ENCODE results near the gene IBTK.
"Not testable (repeated sequence)": the region's sequence is repeated elsewhere in the genome, so short reads cannot be mapped to it uniquely, and the experiment has no call there.

IBTK gene

GRCh38 chr6:82260997-82261732 is 13.6 kb upstream of the IBTK start:
- TF ChIP-seq, protein P1, sequence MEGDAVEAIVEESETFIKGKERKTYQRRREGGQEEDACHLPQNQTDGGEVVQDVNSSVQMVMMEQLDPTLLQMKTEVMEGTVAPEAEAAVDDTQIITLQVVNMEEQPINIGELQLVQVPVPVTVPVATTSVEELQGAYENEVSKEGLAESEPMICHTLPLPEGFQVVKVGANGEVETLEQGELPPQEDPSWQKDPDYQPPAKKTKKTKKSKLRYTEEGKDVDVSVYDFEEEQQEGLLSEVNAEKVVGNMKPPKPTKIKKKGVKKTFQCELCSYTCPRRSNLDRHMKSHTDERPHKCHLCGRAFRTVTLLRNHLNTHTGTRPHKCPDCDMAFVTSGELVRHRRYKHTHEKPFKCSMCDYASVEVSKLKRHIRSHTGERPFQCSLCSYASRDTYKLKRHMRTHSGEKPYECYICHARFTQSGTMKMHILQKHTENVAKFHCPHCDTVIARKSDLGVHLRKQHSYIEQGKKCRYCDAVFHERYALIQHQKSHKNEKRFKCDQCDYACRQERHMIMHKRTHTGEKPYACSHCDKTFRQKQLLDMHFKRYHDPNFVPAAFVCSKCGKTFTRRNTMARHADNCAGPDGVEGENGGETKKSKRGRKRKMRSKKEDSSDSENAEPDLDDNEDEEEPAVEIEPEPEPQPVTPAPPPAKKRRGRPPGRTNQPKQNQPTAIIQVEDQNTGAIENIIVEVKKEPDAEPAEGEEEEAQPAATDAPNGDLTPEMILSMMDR (IDR thresholded peaks at IDR 0.05; ENCODE audit: low read depth, low read length, missing control alignments) = no peak
- no peak for DNase-seq
- Histone ChIP-seq H3K27ac (no peak overlapping the region), H3K4me3 (ENCODE audit: low read depth, low read length) (no peak overlapping the region), H3K36me3 (replicated peaks) (no peaks in the 10 kb centered on the region), H3K27me3 (replicated peaks) (no peaks in the 10 kb centered on the region)
- in situ Hi-C loops (cut with HindIII; ENCODE audit: low pct_ligation_motif_present, low sequenced_read_pairs) = no loop called here

GRCh38 chr6:82259389-82259788 is 11.8 kb upstream of the IBTK start:
- DNase-seq = no peak
- Histone ChIP-seq H3K36me3 (replicated peaks) (no peaks in the 10 kb centered on the region), H3K27me3 (replicated peaks) (no peaks in the 10 kb centered on the region), H3K4me3 (ENCODE audit: low read depth, low read length) (no peak overlapping the region), H3K27ac (no peak overlapping the region)
- in situ Hi-C loops (cut with HindIII; ENCODE audit: low pct_ligation_motif_present, low sequenced_read_pairs) = no loop called here
- TF ChIP-seq, protein P1 (IDR thresholded peaks at IDR 0.05; ENCODE audit: low read depth, low read length, missing control alignments) = no peak

DNA sequence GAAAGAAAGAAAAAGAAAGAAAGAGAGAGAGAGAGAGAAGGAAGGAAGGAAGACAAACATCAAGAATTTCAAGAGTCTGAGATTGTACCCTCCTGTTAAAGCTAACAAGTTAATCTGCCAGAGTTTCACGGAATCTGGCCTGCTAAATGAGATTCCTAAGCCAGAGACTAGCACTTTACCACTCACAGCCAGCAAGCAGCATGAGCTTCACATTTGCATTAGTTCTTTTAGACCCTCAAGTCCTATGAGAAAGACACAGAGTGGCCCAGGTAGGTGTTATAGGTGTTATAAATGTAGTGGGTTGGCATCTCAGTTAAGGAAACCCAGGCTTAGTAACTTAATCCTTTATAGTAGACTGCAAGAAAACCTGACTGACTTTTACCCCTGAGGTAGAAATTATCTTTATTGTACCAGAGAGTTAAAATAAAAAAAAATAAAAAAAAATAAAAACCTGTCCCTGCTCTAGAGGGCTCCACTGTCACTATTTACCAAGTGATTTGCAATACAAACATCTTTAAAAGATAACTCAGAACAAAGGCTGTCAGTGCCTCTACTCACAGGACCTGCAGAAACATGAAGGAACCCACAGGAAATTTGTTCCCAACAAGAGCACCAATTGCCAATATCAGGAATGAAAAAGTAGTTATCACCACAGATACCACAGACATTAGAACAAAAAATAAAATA is 9.7 kb upstream of the IBTK start:
- H3K27me3 ChIP-seq (replicated peaks) = no peaks in the 10 kb centered on the region
- no peak overlapping the region for H3K4me3 ChIP-seq (ENCODE audit: low read depth, low read length)
- in situ Hi-C loops (cut with HindIII; ENCODE audit: low pct_ligation_motif_present, low sequenced_read_pairs) = no loop called here
- no peak overlapping the region for H3K27ac ChIP-seq
- TF ChIP-seq, protein P1 (IDR thresholded peaks at IDR 0.05; ENCODE audit: low read depth, low read length, missing control alignments) = no peak
- no peak for DNase-seq
- H3K36me3 ChIP-seq (replicated peaks) = no peaks in the 10 kb centered on the region

GRCh38 chr6:82254722-82255121 is 7.2 kb upstream of the IBTK start:
- H3K4me3 ChIP-seq (ENCODE audit: low read depth, low read length); in situ Hi-C loops (cut with HindIII; ENCODE audit: low pct_ligation_motif_present, low sequenced_read_pairs); H3K27me3 ChIP-seq (replicated peaks); H3K27ac ChIP-seq; H3K36me3 ChIP-seq (replicated peaks); DNase-seq: not testable (repeated sequence)

GRCh38 chr6:82251942-82252341 is 4.4 kb upstream of the IBTK start:
- Histone ChIP-seq H3K4me3 (ENCODE audit: low read depth, low read length) (no peak overlapping the region), H3K27me3 (replicated peaks) (no peaks in the 10 kb centered on the region), H3K27ac (no peak overlapping the region), H3K36me3 (replicated peaks) (no peaks in the 10 kb centered on the region)
- in situ Hi-C loops (cut with HindIII; ENCODE audit: low pct_ligation_motif_present, low sequenced_read_pairs) = no loop called here
- TF ChIP-seq, protein P1 (IDR thresholded peaks at IDR 0.05; ENCODE audit: low read depth, low read length, missing control alignments) = peak; percentile 37
- DNase-seq = peak; percentile 39

- H3K27me3 ChIP-seq (replicated peaks) = no peaks in the 10 kb centered on the region
- no peak overlapping the region for H3K4me3 ChIP-seq (ENCODE audit: low read depth, low read length)
- no peaks in the 10 kb centered on the region for H3K36me3 ChIP-seq (replicated peaks)
- peak; percentile 51 for DNase-seq
- in situ Hi-C loops (cut with HindIII; ENCODE audit: low pct_ligation_motif_present, low sequenced_read_pairs) = no loop called here
- TF ChIP-seq, protein P1 (IDR thresholded peaks at IDR 0.05; ENCODE audit: low read depth, low read length, missing control alignments) = no peak
- H3K27ac ChIP-seq = peak overlapping the region; percentile 46
Observed at GRCh38 chr6:82249381-82250253, 2.1 kb upstream of the IBTK start.

All from brain microvascular endothelial cell (primary cell).